Measurements from ENCODE around the gene CYP2A7. TPM values are rescaled to one million over a fixed set of nuclear protein-coding genes. Genes with fewer than 3 reads are reported as not detected.
"Not testable (repeated sequence)": the region's sequence is repeated elsewhere in the genome, so short reads cannot be mapped to it uniquely, and the experiment has no call there.

CYP2A7 gene
- total and polyA plus RNA-seq, 2 experiments from 2014 or later: not detected

GRCh38 chr19:40829205-40829604, 52.8 kb downstream of the CYP2A7 start:
- DNase-seq (ENCODE audit: low read depth in 1 of 2, low spot score in 1 of 2): no peak
- Histone ChIP-seq H3K36me3 (no peaks in the 10 kb centered on the region), H3K27ac (no peak overlapping the region), H3K9me3 (ENCODE audit: low read depth) (no peaks in the 10 kb centered on the region), H3K4me3 (no peak overlapping the region), H3K27me3 (no peaks in the 10 kb centered on the region), H3K4me1 (ENCODE audit: low read depth) (no peaks in the 10 kb centered on the region)
- TF ChIP-seq CTCF (IDR thresholded peaks at IDR 0.05; ENCODE audit: low read depth, low read length): no peak

GRCh38 chr19:40827386-40828247, 54.4 kb downstream of the CYP2A7 start:
- no peak for TF ChIP-seq CTCF (IDR thresholded peaks at IDR 0.05; ENCODE audit: low read depth, low read length)
- H3K36me3 ChIP-seq: no peaks in the 10 kb centered on the region
- no peak for DNase-seq (ENCODE audit: low read depth in 1 of 2, low spot score in 1 of 2)
- no peak overlapping the region for H3K27ac ChIP-seq
- peaks cover 10% of the 10 kb centered on the region for H3K4me1 ChIP-seq (ENCODE audit: low read depth)
- no peaks in the 10 kb centered on the region for H3K27me3 ChIP-seq
- no peak overlapping the region for H3K4me3 ChIP-seq
- no peaks in the 10 kb centered on the region for H3K9me3 ChIP-seq (ENCODE audit: low read depth)

- H3K36me3 ChIP-seq; H3K27me3 ChIP-seq; H3K4me3 ChIP-seq; DNase-seq (ENCODE audit: low read depth in 1 of 2, low spot score in 1 of 2); H3K9me3 ChIP-seq (ENCODE audit: low read depth); H3K27ac ChIP-seq: not testable (repeated sequence)
- peaks cover 17% of the 10 kb centered on the region for H3K4me1 ChIP-seq (ENCODE audit: low read depth)
Observed at GRCh38 chr19:40826699-40827385, 55.2 kb downstream of the CYP2A7 start.

GRCh38 chr19:40826312-40826698, 55.7 kb downstream of the CYP2A7 start:
- not testable (repeated sequence) for H3K27ac ChIP-seq; H3K4me3 ChIP-seq; H3K36me3 ChIP-seq; DNase-seq (ENCODE audit: low read depth in 1 of 2, low spot score in 1 of 2); H3K27me3 ChIP-seq; H3K9me3 ChIP-seq (ENCODE audit: low read depth)
- peaks cover 17% of the 10 kb centered on the region for H3K4me1 ChIP-seq (ENCODE audit: low read depth)

GRCh38 chr19:40825460-40826095, 56.5 kb downstream of the CYP2A7 start:
- not testable (repeated sequence) for H3K9me3 ChIP-seq (ENCODE audit: low read depth); H3K36me3 ChIP-seq; DNase-seq (ENCODE audit: low read depth in 1 of 2, low spot score in 1 of 2); H3K27ac ChIP-seq; H3K4me3 ChIP-seq; H3K27me3 ChIP-seq
- H3K4me1 ChIP-seq (ENCODE audit: low read depth): peaks cover 17% of the 10 kb centered on the region

Other genes starting within 250 kb of the CYP2A7 start
- 17.1 and 21.7 TPM in 2 replicates for gene NUMBL, start 191.6 kb downstream of the CYP2A7 start, total RNA-seq
- 12.6 and 13.8 TPM in 2 replicates for gene NUMBL, start 191.6 kb downstream of the CYP2A7 start, polyA plus RNA-seq
- 82.5 and 90.1 TPM in 2 replicates for gene COQ8B, start 165.3 kb downstream of the CYP2A7 start, total RNA-seq
- gene COQ8B, start 165.3 kb downstream of the CYP2A7 start, polyA plus RNA-seq: 62.6 and 90.6 TPM in 2 replicates
- gene ITPKC, start 165.1 kb downstream of the CYP2A7 start, total RNA-seq: 19.1 and 19.4 TPM in 2 replicates
- 12.5 and 15.4 TPM in 2 replicates for gene ITPKC, start 165.1 kb downstream of the CYP2A7 start, polyA plus RNA-seq
- 7.6 and 9.6 TPM in 2 replicates for gene ACTMAP, start 131.8 kb downstream of the CYP2A7 start, total RNA-seq
- gene ACTMAP, start 131.8 kb downstream of the CYP2A7 start, polyA plus RNA-seq: 30.4 and 40.0 TPM in 2 replicates
- gene SNRPA, start 131.0 kb downstream of the CYP2A7 start, total RNA-seq: 158 and 230 TPM in 2 replicates
- 145 and 155 TPM in 2 replicates for gene SNRPA, start 131.0 kb downstream of the CYP2A7 start, polyA plus RNA-seq
- gene MIA, start 106.7 kb downstream of the CYP2A7 start, total RNA-seq: not detected in 2 replicates
- not detected in 2 replicates for gene MIA, start 106.7 kb downstream of the CYP2A7 start, polyA plus RNA-seq
- 15.8 and 21.8 TPM in 2 replicates for gene RAB4B, start 104.0 kb downstream of the CYP2A7 start, total RNA-seq
- 21.3 and 38.9 TPM in 2 replicates for gene RAB4B, start 104.0 kb downstream of the CYP2A7 start, polyA plus RNA-seq
- 99.5 and 109 TPM in 2 replicates for gene EGLN2, start 83.0 kb downstream of the CYP2A7 start, total RNA-seq
- gene EGLN2, start 83.0 kb downstream of the CYP2A7 start, polyA plus RNA-seq: 96.4 and 122 TPM in 2 replicates
- 0.42 TPM in 1 of 2 replicates, not detected in the other for gene CYP2A6, start 31.8 kb downstream of the CYP2A7 start, total RNA-seq
- 0.25 TPM in 1 of 2 replicates, not detected in the other for gene CYP2A6, start 31.8 kb downstream of the CYP2A7 start, polyA plus RNA-seq
- gene CYP2B6, start 109.1 kb upstream of the CYP2A7 start, total RNA-seq: not detected in 2 replicates
- not detected in 2 replicates for gene CYP2B6, start 109.1 kb upstream of the CYP2A7 start, polyA plus RNA-seq
- not detected in 2 replicates for gene CYP2A13, start 206.2 kb upstream of the CYP2A7 start, total RNA-seq
- not detected in 2 replicates for gene CYP2A13, start 206.2 kb upstream of the CYP2A7 start, polyA plus RNA-seq
- gene CYP2F1, start 232.2 kb upstream of the CYP2A7 start, total RNA-seq: not detected in 2 replicates
- not detected in 2 replicates for gene CYP2F1, start 232.2 kb upstream of the CYP2A7 start, polyA plus RNA-seq